ENCODE results near the gene ARMH3.

DNA sequence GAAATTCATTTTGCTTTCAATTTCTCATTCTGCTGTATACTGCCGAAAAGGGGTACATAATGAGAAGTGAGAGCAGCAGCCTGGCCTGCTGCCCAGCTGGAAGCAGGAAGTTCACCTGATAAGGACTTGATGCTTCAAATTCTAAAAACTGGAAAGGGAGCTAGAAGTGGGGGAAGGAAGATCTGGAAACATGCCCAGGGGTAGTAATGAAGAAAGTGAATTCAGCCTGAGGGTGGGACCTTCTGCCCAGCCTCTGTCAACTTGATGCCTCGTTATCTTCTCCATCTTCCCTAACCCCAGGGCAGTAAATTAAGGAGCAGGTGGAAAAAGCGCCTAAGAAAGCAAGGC lies 69.4 kb downstream of the ARMH3 start:
- TF ChIP-seq, protein P1, sequence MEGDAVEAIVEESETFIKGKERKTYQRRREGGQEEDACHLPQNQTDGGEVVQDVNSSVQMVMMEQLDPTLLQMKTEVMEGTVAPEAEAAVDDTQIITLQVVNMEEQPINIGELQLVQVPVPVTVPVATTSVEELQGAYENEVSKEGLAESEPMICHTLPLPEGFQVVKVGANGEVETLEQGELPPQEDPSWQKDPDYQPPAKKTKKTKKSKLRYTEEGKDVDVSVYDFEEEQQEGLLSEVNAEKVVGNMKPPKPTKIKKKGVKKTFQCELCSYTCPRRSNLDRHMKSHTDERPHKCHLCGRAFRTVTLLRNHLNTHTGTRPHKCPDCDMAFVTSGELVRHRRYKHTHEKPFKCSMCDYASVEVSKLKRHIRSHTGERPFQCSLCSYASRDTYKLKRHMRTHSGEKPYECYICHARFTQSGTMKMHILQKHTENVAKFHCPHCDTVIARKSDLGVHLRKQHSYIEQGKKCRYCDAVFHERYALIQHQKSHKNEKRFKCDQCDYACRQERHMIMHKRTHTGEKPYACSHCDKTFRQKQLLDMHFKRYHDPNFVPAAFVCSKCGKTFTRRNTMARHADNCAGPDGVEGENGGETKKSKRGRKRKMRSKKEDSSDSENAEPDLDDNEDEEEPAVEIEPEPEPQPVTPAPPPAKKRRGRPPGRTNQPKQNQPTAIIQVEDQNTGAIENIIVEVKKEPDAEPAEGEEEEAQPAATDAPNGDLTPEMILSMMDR (IDR thresholded peaks at IDR 0.05), result no peak
- no peak for TF ChIP-seq POLR2A (IDR thresholded peaks at IDR 0.05)
- no peak for TF ChIP-seq EP300 (IDR thresholded peaks at IDR 0.05; ENCODE audit: low read depth)
